ENCODE results near the gene TRAPPC13.

GRCh38 chr5:65623482-65623881 lies 1.3 kb upstream of the TRAPPC13 start:
- no peak for TF ChIP-seq CTCF (IDR thresholded peaks at IDR 0.05; ENCODE audit: low read depth, low read length, missing input control)
- no peak for TF ChIP-seq REST (IDR thresholded peaks at IDR 0.05)
- TF ChIP-seq TAF1 (conservative IDR thresholded peaks at IDR 0.05), result no peak
- no peak for TF ChIP-seq ATF3 (IDR thresholded peaks at IDR 0.05)
- TF ChIP-seq RXRA (IDR thresholded peaks at IDR 0.05), result no peak
- no peak for TF ChIP-seq MAX (IDR thresholded peaks at IDR 0.05)
- TF ChIP-seq RAD21 (IDR thresholded peaks at IDR 0.05), result no peak
- TF ChIP-seq GABPA (IDR thresholded peaks at IDR 0.05 in 1 of 2, conservative IDR thresholded peaks at IDR 0.05 in 1 of 2), result no peak
- no peak for TF ChIP-seq YY1 (IDR thresholded peaks at IDR 0.05)
- TF ChIP-seq EGR1 (IDR thresholded peaks at IDR 0.05; ENCODE audit: low read depth in 2 of 2), result no peak
- TF ChIP-seq ZBTB33 (IDR thresholded peaks at IDR 0.05), result no peak
- TF ChIP-seq JUND (IDR thresholded peaks at IDR 0.05), result no peak
- TF ChIP-seq FOXA2 (IDR thresholded peaks at IDR 0.05), result no peak
- TF ChIP-seq SP1 (IDR thresholded peaks at IDR 0.05), result no peak
